Inferior parietal cortex (tissue), 1 donor: ENCODE results near the gene KCNA2.

ENCODE experiments used
- DNase-seq: peaks from one replicate; pipeline ENCODE4 v3.0.0-alpha.2; 2016; ENCODE audit errors: extremely low spot score

The KCNA2 gene

GRCh38 chr1:110566836-110567235 lies 39.3 kb downstream of the KCNA2 start:
- no peak for DNase-seq

- DNase-seq: peak; percentile 84
Measured at GRCh38 chr1:110565565-110565964, 40.6 kb downstream of the KCNA2 start.

GRCh38 chr1:110563089-110563488 lies 43.1 kb downstream of the KCNA2 start:
- no peak for DNase-seq

- no peak for DNase-seq
Measured at GRCh38 chr1:110561596-110561995, 44.6 kb downstream of the KCNA2 start.

GRCh38 chr1:110559157-110559556 lies 47.0 kb downstream of the KCNA2 start:
- no peak for DNase-seq

- no peak for DNase-seq
Measured at GRCh38 chr1:110557481-110557880, 48.7 kb downstream of the KCNA2 start.

- peak; percentile 85 for DNase-seq
Measured at GRCh38 chr1:110556471-110556807, 49.7 kb downstream of the KCNA2 start.

GRCh38 chr1:110555807-110556470 lies 50.2 kb downstream of the KCNA2 start:
- peak; percentile 82 for DNase-seq

GRCh38 chr1:110554871-110555801 lies 51.0 kb downstream of the KCNA2 start:
- peak; percentile 69 for DNase-seq

- DNase-seq: no peak
Measured at GRCh38 chr1:110551278-110551809, 54.8 kb downstream of the KCNA2 start.

- DNase-seq: no peak
Measured at GRCh38 chr1:110549831-110550230, 56.3 kb downstream of the KCNA2 start.

- no peak for DNase-seq
Measured at GRCh38 chr1:110548381-110548780, 57.8 kb downstream of the KCNA2 start.

GRCh38 chr1:110547017-110547416 lies 59.1 kb downstream of the KCNA2 start:
- no peak for DNase-seq

- DNase-seq: no peak
Measured at GRCh38 chr1:110545492-110545891, 60.7 kb downstream of the KCNA2 start.

GRCh38 chr1:110544753-110545152 lies 61.4 kb downstream of the KCNA2 start:
- DNase-seq: no peak
